ENCODE measurements around the gene XPC.

Gene XPC

GRCh38 chr3:14128724-14129123 is 49.7 kb downstream of the XPC start:
- ChIA-PET CTCF (no interaction called here), POLR2A (no interaction called here)
- no peak overlapping the region for H3K27ac ChIP-seq (ENCODE audit: extremely low read depth, low read depth, low read length)
- H3K36me3 ChIP-seq (ENCODE audit: control insufficient read depth in 2 of 2, insufficient read depth in 1 of 2, low read length in 2 of 2), result peaks cover 26 to 72% of the 10 kb centered on the region in 2 experiments
- TF ChIP-seq ZNF398 (tag by site-specific recombination; IDR thresholded peaks at IDR 0.05), result no peak
- TF ChIP-seq, protein P1, sequence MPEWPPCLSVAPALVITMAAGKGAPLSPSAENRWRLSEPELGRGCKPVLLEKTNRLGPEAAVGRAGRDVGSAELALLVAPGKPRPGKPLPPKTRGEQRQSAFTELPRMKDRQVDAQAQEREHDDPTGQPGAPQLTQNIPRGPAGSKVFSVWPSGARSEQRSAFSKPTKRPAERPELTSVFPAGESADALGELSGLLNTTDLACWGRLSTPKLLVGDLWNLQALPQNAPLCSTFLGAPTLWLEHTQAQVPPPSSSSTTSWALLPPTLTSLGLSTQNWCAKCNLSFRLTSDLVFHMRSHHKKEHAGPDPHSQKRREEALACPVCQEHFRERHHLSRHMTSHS (tag by site-specific recombination; IDR thresholded peaks at IDR 0.05), result no peak
- no peak for TF ChIP-seq IKZF3 (tag by site-specific recombination; IDR thresholded peaks at IDR 0.05)
- TF ChIP-seq, protein P2, sequence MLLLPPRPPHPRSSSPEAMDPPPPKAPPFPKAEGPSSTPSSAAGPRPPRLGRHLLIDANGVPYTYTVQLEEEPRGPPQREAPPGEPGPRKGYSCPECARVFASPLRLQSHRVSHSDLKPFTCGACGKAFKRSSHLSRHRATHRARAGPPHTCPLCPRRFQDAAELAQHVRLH (tag by site-specific recombination; IDR thresholded peaks at IDR 0.05), result 0 out of 2 replicates have a peak, but pooled peaks have one; percentile 17
- TF ChIP-seq ZNF146 (tag by site-specific recombination; IDR thresholded peaks at IDR 0.05), result peak; percentile 99
- H3K9me3 ChIP-seq (ENCODE audit: control insufficient read depth, insufficient read depth, low read depth, low read length), result no peaks in the 10 kb centered on the region
- H3K4me1 ChIP-seq (ENCODE audit: control insufficient read depth, insufficient read depth, low read length), result peaks cover 4% of the 10 kb centered on the region
- no peak overlapping the region for H3K4me3 ChIP-seq (ENCODE audit: low read depth, low read length)

GRCh38 chr3:14127516-14128161 is 50.8 kb downstream of the XPC start:
- ChIA-PET POLR2A (no interaction called here), CTCF (no interaction called here)
- H3K9me3 ChIP-seq (ENCODE audit: control insufficient read depth, insufficient read depth, low read depth, low read length), result no peaks in the 10 kb centered on the region
- peaks cover 4% of the 10 kb centered on the region for H3K4me1 ChIP-seq (ENCODE audit: control insufficient read depth, insufficient read depth, low read length)
- H3K27ac ChIP-seq (ENCODE audit: extremely low read depth, low read depth, low read length), result no peak overlapping the region
- peaks cover 26 to 62% of the 10 kb centered on the region in 2 experiments for H3K36me3 ChIP-seq (ENCODE audit: control insufficient read depth in 2 of 2, insufficient read depth in 1 of 2, low read length in 2 of 2)
- no peak overlapping the region for H3K4me3 ChIP-seq (ENCODE audit: low read depth, low read length)
- TF ChIP-seq ZNF324 (tag by site-specific recombination; IDR thresholded peaks at IDR 0.05), result no peak
- TF ChIP-seq SCRT2 (tag by site-specific recombination; IDR thresholded peaks at IDR 0.05), result no peak
- no peak for TF ChIP-seq ZNF843 (tag by site-specific recombination; IDR thresholded peaks at IDR 0.05)
- TF ChIP-seq ZNF184 (tag by site-specific recombination; IDR thresholded peaks at IDR 0.05), result no peak
- no peak for TF ChIP-seq ZNF530 (tag by site-specific recombination; IDR thresholded peaks at IDR 0.05; ENCODE audit: low read depth)
- TF ChIP-seq YY1 (tag by site-specific recombination; IDR thresholded peaks at IDR 0.05), result no peak
- TF ChIP-seq ZBTB6 (tag by site-specific recombination; IDR thresholded peaks at IDR 0.05), result no peak
- TF ChIP-seq ZNF791 (tag by site-specific recombination; IDR thresholded peaks at IDR 0.05), result no peak
- TF ChIP-seq MEIS1 (CRISPR knock-in tag; IDR thresholded peaks at IDR 0.05; ENCODE audit: borderline replicate concordance), result no peak
- TF ChIP-seq ZNF514 (tag by site-specific recombination; IDR thresholded peaks at IDR 0.05), result no peak
- no peak for TF ChIP-seq ZNF350 (tag by site-specific recombination; IDR thresholded peaks at IDR 0.05)

DNA sequence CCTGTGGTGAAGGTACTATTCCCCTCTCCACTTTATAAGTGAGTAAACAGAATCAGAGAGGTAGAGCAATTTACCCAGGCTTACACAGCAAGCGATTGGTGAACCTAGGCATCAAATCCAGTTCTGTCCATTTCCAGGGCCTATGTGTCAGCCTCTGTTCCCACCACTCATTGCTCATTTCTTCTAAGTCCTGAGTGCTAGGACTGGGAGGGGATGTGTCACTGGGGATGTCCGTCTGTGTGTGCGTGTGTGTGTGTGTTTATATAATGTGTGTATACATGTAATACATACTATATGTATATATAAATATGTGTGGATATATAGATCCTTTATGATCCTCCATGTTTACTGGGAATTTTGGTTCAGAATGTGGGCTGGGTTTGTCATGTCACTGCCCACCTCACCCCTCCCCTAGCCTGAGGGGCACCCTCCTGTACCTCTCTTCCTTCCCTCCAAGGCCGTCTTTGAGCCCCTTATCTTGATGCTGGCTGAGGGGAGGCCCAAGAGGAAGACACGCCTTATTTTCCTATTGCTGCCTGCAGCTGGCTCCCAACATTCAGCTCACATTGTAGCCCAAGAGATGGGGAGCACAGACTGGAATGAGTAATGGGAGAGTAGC is 51.4 kb downstream of the XPC start:
- Histone ChIP-seq H3K36me3 (ENCODE audit: control insufficient read depth in 2 of 2, insufficient read depth in 1 of 2, low read length in 2 of 2) (peaks cover 24 to 62% of the 10 kb centered on the region in 2 experiments), H3K9me3 (ENCODE audit: control insufficient read depth, insufficient read depth, low read depth, low read length) (no peaks in the 10 kb centered on the region), H3K4me1 (ENCODE audit: control insufficient read depth, insufficient read depth, low read length) (peaks cover 4% of the 10 kb centered on the region), H3K4me3 (ENCODE audit: low read depth, low read length) (no peak overlapping the region), H3K27ac (ENCODE audit: extremely low read depth, low read depth, low read length) (no peak overlapping the region)
- CTCF ChIA-PET, result no interaction called here
- POLR2A ChIA-PET, result interaction anchor here (1.7 kb wide), 1 partner anchor 13 kb away, joined by 5 read pairs; no protein-coding TSS in a partner anchor
- TF ChIP-seq KLF9 (tag by site-specific recombination; IDR thresholded peaks at IDR 0.05; ENCODE audit: low read depth) (no peak), ZNF449 (tag by site-specific recombination; IDR thresholded peaks at IDR 0.05) (no peak), ZNF23 (tag by site-specific recombination; IDR thresholded peaks at IDR 0.05; ENCODE audit: borderline replicate concordance) (no peak), ZNF223 (tag by site-specific recombination; IDR thresholded peaks at IDR 0.05) (no peak), ZNF645 (tag by site-specific recombination; IDR thresholded peaks at IDR 0.05) (no peak), ZNF423 (tag by site-specific recombination; IDR thresholded peaks at IDR 0.05) (no peak)
- TF ChIP-seq, protein P3, sequence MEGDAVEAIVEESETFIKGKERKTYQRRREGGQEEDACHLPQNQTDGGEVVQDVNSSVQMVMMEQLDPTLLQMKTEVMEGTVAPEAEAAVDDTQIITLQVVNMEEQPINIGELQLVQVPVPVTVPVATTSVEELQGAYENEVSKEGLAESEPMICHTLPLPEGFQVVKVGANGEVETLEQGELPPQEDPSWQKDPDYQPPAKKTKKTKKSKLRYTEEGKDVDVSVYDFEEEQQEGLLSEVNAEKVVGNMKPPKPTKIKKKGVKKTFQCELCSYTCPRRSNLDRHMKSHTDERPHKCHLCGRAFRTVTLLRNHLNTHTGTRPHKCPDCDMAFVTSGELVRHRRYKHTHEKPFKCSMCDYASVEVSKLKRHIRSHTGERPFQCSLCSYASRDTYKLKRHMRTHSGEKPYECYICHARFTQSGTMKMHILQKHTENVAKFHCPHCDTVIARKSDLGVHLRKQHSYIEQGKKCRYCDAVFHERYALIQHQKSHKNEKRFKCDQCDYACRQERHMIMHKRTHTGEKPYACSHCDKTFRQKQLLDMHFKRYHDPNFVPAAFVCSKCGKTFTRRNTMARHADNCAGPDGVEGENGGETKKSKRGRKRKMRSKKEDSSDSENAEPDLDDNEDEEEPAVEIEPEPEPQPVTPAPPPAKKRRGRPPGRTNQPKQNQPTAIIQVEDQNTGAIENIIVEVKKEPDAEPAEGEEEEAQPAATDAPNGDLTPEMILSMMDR (tag by site-specific recombination; IDR thresholded peaks at IDR 0.05), result no peak

All from HEK293 (cell line).